RWPE2 (cell line): ENCODE results near the gene MREG.
"Not testable (repeated sequence)": the region's sequence is repeated elsewhere in the genome, so short reads cannot be mapped to it uniquely, and the experiment has no call there.

Source experiments
- ATAC-seq: fragments of 200-7000 bp; cut with Tn5 transposase; 3 replicates; pipeline ENCODE4 v1.9.1; 2021; ENCODE audit warnings: low read depth
- DNase-seq: peaks from one replicate; pipeline ENCODE4 v3.0.0-alpha.2; 2020; ENCODE audit warnings: low spot score
- H3K27ac ChIP-seq: fragments of 450-650 bp; 2 replicates; pipeline ENCODE4 v1.5.1; 2017; ENCODE audit warnings: mild to moderate bottlenecking; ENCODE audit not compliant: poor library complexity, severe bottlenecking
- H3K27me3 ChIP-seq: fragments of 250-450 bp; sonication (Bioruptor Pico); 2 replicates; pipeline ENCODE4 v1.5.1; 2021; ENCODE audit warnings: mild to moderate bottlenecking, moderate library complexity; ENCODE audit not compliant: insufficient read depth, poor library complexity, severe bottlenecking
- H3K36me3 ChIP-seq: fragments of 250-450 bp; sonication (Bioruptor Pico); 2 replicates; pipeline ENCODE4 v1.5.1; 2020; ENCODE audit warnings: low read depth, mild to moderate bottlenecking, moderate library complexity
- H3K4me1 ChIP-seq: fragments of 250-450 bp; sonication (Bioruptor Pico); 2 replicates; pipeline ENCODE4 v1.5.1; 2021; ENCODE audit warnings: mild to moderate bottlenecking, moderate library complexity; ENCODE audit not compliant: insufficient read depth, poor library complexity, severe bottlenecking
- H3K4me3 ChIP-seq: fragments of 250-450 bp; sonication (Bioruptor Pico); 2 replicates; pipeline ENCODE4 v1.5.1; 2021; ENCODE audit warnings: mild to moderate bottlenecking, moderate library complexity; ENCODE audit not compliant: severe bottlenecking
- H3K9me3 ChIP-seq: fragments of 250-450 bp; sonication (Bioruptor Pico); 2 replicates; pipeline ENCODE4 v1.5.1; 2021; ENCODE audit warnings: mild to moderate bottlenecking, moderate library complexity; ENCODE audit not compliant: severe bottlenecking
- TF ChIP-seq, protein P1 (sequence below): fragments of 450-650 bp; IDR thresholded peaks from one replicate; pipeline ENCODE4 v1.5.1; 2017; ENCODE audit warnings: mild to moderate bottlenecking, moderate library complexity; ENCODE audit not compliant: poor library complexity, severe bottlenecking

MREG gene

DNA sequence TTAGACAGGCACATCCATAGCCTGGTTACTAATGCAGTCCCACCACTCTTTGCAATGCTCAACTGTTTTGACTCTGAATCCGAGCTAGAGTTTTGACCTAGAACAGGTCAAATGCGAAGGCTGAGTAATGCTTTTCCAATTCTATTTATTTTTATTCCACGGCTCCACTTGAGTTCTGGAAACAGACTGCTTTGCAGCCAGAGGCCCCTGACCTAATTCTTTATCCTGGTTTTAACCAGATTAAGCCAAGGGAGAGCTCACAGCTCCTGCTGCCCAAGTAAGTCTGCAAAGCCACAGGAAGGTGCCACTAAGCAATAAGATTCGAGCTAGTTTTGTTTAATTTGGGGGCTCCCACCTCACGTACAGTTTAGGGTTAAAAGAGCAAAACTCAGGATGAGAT lies 51.4 kb downstream of the MREG start:
- 0 out of 2 replicates have a peak, but pooled peaks cover under 1% of the 10 kb centered on the region for H3K36me3 ChIP-seq
- H3K27ac ChIP-seq, result no peak overlapping the region
- H3K4me3 ChIP-seq, result no peak overlapping the region
- peaks cover 3% of the 10 kb centered on the region for H3K4me1 ChIP-seq
- ATAC-seq (no peak), DNase-seq (no peak)
- H3K9me3 ChIP-seq, result no peaks in the 10 kb centered on the region
- no peaks in the 10 kb centered on the region for H3K27me3 ChIP-seq
- TF ChIP-seq, protein P1, sequence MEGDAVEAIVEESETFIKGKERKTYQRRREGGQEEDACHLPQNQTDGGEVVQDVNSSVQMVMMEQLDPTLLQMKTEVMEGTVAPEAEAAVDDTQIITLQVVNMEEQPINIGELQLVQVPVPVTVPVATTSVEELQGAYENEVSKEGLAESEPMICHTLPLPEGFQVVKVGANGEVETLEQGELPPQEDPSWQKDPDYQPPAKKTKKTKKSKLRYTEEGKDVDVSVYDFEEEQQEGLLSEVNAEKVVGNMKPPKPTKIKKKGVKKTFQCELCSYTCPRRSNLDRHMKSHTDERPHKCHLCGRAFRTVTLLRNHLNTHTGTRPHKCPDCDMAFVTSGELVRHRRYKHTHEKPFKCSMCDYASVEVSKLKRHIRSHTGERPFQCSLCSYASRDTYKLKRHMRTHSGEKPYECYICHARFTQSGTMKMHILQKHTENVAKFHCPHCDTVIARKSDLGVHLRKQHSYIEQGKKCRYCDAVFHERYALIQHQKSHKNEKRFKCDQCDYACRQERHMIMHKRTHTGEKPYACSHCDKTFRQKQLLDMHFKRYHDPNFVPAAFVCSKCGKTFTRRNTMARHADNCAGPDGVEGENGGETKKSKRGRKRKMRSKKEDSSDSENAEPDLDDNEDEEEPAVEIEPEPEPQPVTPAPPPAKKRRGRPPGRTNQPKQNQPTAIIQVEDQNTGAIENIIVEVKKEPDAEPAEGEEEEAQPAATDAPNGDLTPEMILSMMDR, result no peak

DNA sequence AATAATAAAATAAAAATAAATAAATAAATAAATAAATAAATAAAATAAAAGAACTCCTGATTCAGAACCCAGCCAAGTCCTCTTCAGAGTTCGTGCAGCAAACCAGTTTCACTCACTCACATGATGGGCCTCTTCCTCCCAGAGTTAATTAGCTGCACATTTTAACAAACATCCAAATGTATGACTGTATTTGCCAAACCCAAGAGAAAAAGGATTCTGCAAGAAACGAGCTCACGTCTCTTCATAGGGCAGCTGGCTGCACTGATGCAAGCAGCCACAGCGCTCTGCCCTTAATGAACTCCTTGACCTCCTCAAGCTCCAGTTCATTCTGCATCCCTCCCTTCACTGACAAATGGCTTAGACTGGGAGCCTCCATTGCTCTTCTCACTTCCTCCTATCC lies 55.1 kb downstream of the MREG start:
- no peak for ATAC-seq
- Histone ChIP-seq H3K27me3 (no peaks in the 10 kb centered on the region), H3K9me3 (no peaks in the 10 kb centered on the region), H3K4me1 (no peaks in the 10 kb centered on the region), H3K27ac (no peak overlapping the region), H3K36me3 (no peaks in the 10 kb centered on the region), H3K4me3 (no peak overlapping the region)
- TF ChIP-seq, protein P1, result no peak
- no peak for DNase-seq

DNA sequence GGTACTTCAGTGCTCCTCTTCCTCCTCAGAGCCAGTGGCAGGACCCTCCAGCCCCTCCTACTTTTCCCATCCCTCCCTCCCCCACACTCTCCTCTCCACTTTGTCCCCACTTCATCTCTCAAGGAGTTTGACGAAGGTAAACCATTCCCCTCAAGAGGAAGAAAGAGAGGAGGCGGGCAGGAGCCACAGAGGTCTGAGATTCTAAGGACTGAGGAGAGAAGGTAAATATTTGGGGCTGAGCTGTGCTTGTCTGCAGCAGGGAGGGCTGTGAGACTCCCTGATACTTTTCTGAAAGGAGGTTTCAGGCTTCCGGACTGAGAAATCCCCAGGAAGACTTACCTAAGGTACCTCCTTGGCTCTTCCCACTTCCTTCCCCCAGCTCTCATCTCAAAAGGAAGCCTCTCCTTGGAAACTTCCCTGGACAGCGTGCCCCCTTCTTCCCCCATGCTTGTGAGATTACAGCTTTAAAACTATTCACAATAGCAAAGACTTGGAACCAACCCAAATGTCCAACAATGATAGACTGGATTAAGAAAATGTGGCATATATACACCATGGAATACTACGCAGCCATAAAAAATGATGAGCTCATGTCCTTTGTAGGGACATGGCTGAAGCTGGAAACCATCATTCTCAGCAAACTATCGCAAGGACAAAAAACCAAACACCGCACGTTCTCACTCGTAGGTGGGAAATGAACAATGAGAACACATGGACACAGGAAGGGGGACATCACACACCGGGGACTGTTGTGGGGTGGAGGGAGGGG lies 55.8 kb downstream of the MREG start:
- not testable (repeated sequence) for H3K27me3 ChIP-seq, H3K9me3 ChIP-seq, H3K4me3 ChIP-seq, H3K27ac ChIP-seq, H3K36me3 ChIP-seq, DNase-seq, ATAC-seq, H3K4me1 ChIP-seq

DNA sequence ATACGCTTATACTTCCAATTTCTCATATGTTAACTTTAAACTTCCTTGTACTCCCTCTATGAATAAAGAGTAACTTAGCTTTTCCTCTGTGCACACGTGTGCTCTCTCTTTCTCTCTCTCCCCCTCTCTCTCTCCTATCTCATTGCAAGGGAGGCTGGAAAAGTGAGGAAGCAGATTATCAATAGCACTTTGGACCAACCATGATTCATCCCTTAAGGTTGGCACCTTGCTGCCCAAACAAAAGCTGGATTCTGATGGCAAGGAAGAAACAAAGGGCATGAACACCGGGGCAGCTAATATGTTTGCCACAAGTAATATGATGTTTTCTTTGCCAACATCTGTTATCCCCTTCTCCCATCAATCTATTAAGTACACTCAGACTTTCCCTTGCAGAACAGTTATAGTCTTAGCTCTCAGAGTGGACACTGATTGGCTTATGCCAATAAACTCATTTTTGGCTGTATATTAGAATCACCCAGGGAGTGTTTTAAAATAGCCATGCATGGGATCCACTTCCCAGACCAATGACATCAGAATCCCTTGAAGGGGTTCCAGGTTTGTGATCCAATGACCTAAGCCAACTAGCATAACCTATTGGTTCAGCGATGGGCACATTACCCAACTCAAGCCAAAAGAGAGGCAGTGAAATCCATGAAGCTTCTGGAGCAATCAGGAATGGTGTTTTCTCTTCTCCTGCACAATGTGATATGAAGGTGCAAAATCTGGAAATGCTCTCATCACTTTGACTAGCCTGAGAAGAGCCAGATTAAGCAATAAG lies 60.3 kb downstream of the MREG start:
- Histone ChIP-seq H3K27me3 (no peaks in the 10 kb centered on the region), H3K4me1 (no peaks in the 10 kb centered on the region), H3K36me3 (no peaks in the 10 kb centered on the region), H3K4me3 (no peak overlapping the region), H3K9me3 (no peaks in the 10 kb centered on the region), H3K27ac (no peak overlapping the region)
- ATAC-seq (no peak), DNase-seq (no peak)
- TF ChIP-seq, protein P1, result no peak

DNA sequence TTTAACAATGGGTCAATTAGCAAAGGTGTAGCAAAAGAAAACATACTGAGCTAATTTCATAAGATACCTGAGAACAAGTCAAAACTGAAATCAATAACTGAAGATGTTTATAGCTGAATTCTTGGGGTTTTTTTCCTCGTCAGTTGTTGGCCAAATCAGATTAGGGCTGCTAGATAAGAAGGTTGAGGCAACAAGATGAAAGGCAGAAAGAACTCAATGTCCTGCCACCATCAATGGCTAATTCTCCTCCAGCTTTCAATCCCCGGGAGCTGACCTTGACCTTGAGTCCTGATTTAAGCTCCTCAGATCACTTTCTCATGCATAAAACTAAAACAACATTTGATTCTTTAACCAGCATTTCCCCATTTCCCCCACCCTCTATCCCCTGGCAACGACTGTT lies 61.8 kb downstream of the MREG start:
- H3K4me1 ChIP-seq, result no peaks in the 10 kb centered on the region
- H3K36me3 ChIP-seq, result no peaks in the 10 kb centered on the region
- no peak for ATAC-seq

More for the DNA sequence above, 61.8 kb downstream of the MREG start:
- Histone ChIP-seq H3K4me3 (no peak overlapping the region), H3K27me3 (no peaks in the 10 kb centered on the region), H3K27ac (no peak overlapping the region), H3K9me3 (no peaks in the 10 kb centered on the region)
- TF ChIP-seq, protein P1, result no peak
- DNase-seq, result no peak
